Loucy (cell line): ENCODE results near the gene GIT1.

Source experiments
- H2AFZ ChIP-seq: fragments of 200-600 bp; sonication (generic); 2 replicates; pipeline ENCODE4 v1.6.0; 2016; ENCODE audit warnings: antibody characterized with exemption, mild to moderate bottlenecking, low read length, moderate library complexity
- H3F3A ChIP-seq: fragments of 200-600 bp; 2 replicates; pipeline ENCODE4 v1.6.0; 2016; ENCODE audit warnings: antibody characterized with exemption, low read depth, mild to moderate bottlenecking
- H3K27me3 ChIP-seq: fragments of 200-600 bp; sonication (generic); 2 replicates; pipeline ENCODE4 v1.6.1; 2014; ENCODE audit warnings: low read length, mild to moderate bottlenecking; ENCODE audit not compliant: insufficient read depth, poor library complexity, severe bottlenecking
- H3K36me3 ChIP-seq: fragments of 200-600 bp; sonication (generic); 2 replicates; pipeline ENCODE4 v1.6.1; 2016; ENCODE audit warnings: low read length; ENCODE audit not compliant: insufficient read depth
- H3K4me1 ChIP-seq: fragments of 200-600 bp; sonication (generic); 2 replicates; pipeline ENCODE4 v1.5.1; 2014; ENCODE audit warnings: low read length, mild to moderate bottlenecking; ENCODE audit not compliant: insufficient read depth, poor library complexity, severe bottlenecking
- H3K4me2 ChIP-seq: fragments of 200-600 bp; sonication (generic); 2 replicates; pipeline ENCODE4 v1.6.0; 2014; ENCODE audit warnings: antibody characterized with exemption, low read length, low read depth, mild to moderate bottlenecking; ENCODE audit not compliant: poor library complexity, severe bottlenecking
- H3K4me3 ChIP-seq: fragments of 200-600 bp; sonication (generic); 2 replicates; pipeline ENCODE4 v1.5.1; 2014; ENCODE audit warnings: low read length, mild to moderate bottlenecking, mixed read lengths; ENCODE audit not compliant: poor library complexity, severe bottlenecking
- H3K79me2 ChIP-seq: fragments of 200-600 bp; sonication (generic); 2 replicates; pipeline ENCODE4 v1.6.1; 2014; ENCODE audit warnings: low read length; ENCODE audit not compliant: insufficient read depth
- H3K9ac ChIP-seq: fragments of 200-600 bp; sonication (generic); 2 replicates; pipeline ENCODE4 v1.6.0; 2014; ENCODE audit warnings: mild to moderate bottlenecking, low read depth, low read length, moderate library complexity; ENCODE audit not compliant: poor library complexity, severe bottlenecking
- H3K9me2 ChIP-seq: fragments of 200-600 bp; sonication (generic); replicated peaks from 2 replicates; pipeline ENCODE4 v1.6.1; 2016; ENCODE audit warnings: low read depth, low read length, mixed read lengths
- H3K9me3 ChIP-seq: fragments of 200-600 bp; sonication (generic); 2 replicates; pipeline ENCODE4 v1.6.1; 2014; ENCODE audit warnings: mild to moderate bottlenecking, antibody characterized with exemption, low read length, low read depth; ENCODE audit not compliant: insufficient read depth
- H4K20me1 ChIP-seq: fragments of 200-600 bp; sonication (generic); 2 replicates; pipeline ENCODE4 v1.6.0; 2014; ENCODE audit warnings: antibody characterized with exemption, low read length, mild to moderate bottlenecking; ENCODE audit not compliant: insufficient read depth, poor library complexity, severe bottlenecking
- CTCF ChIP-seq: fragments of 200-600 bp; sonication (generic); conservative IDR thresholded peaks from 2 replicates; pipeline ENCODE4 v1.5.1; 2014; ENCODE audit warnings: mild to moderate bottlenecking, antibody characterized with exemption, low read length
- EZH2phosphoT487 ChIP-seq: fragments of 200-600 bp; IDR thresholded peaks from 2 replicates; pipeline ENCODE4 v1.6.1; 2018; ENCODE audit warnings: antibody characterized with exemption, mild to moderate bottlenecking, moderate library complexity, borderline replicate concordance

GIT1 gene

GRCh38 chr17:29608986-29609385, 19.5 kb upstream of the GIT1 start:
- Histone ChIP-seq H3K4me1 (no peaks in the 10 kb centered on the region), H3K9me2 (no peaks in the 10 kb centered on the region), H3F3A (no peaks in the 10 kb centered on the region), H3K4me3 (no peak overlapping the region), H3K4me2 (no peak overlapping the region), H3K9me3 (no peaks in the 10 kb centered on the region), H3K27me3 (no peaks in the 10 kb centered on the region), H2AFZ (no peak overlapping the region), H3K36me3 (no peaks in the 10 kb centered on the region), H3K9ac (no peak overlapping the region), H4K20me1 (no peaks in the 10 kb centered on the region), H3K79me2 (no peaks in the 10 kb centered on the region)
- TF ChIP-seq CTCF (no peak), EZH2phosphoT487 (no peak)

GRCh38 chr17:29607557-29608195, 18.2 kb upstream of the GIT1 start:
- Histone ChIP-seq H4K20me1 (no peaks in the 10 kb centered on the region), H3K79me2 (no peaks in the 10 kb centered on the region), H3F3A (no peaks in the 10 kb centered on the region), H3K9me3 (no peaks in the 10 kb centered on the region), H3K27me3 (no peaks in the 10 kb centered on the region), H3K36me3 (no peaks in the 10 kb centered on the region), H3K4me1 (no peaks in the 10 kb centered on the region), H3K9me2 (no peaks in the 10 kb centered on the region), H3K4me2 (no peak overlapping the region), H3K9ac (no peak overlapping the region), H2AFZ (no peak overlapping the region), H3K4me3 (no peak overlapping the region)
- no peak for TF ChIP-seq CTCF
- no peak for TF ChIP-seq EZH2phosphoT487

- Histone ChIP-seq H4K20me1 (no peaks in the 10 kb centered on the region), H3K4me2 (no peak overlapping the region), H2AFZ (no peak overlapping the region)
These were observed 13.7 kb upstream of the GIT1 start for GRCh38 chr17:29603109-29603674.

More at GRCh38 chr17:29603109-29603674, 13.7 kb upstream of the GIT1 start:
- H3K9ac ChIP-seq: no peak overlapping the region
- H3K79me2 ChIP-seq: no peaks in the 10 kb centered on the region
- H3F3A ChIP-seq: no peaks in the 10 kb centered on the region
- H3K9me2 ChIP-seq: no peaks in the 10 kb centered on the region
- no peaks in the 10 kb centered on the region for H3K27me3 ChIP-seq
- TF ChIP-seq EZH2phosphoT487 (no peak), CTCF (no peak)
- H3K4me1 ChIP-seq: no peaks in the 10 kb centered on the region
- H3K9me3 ChIP-seq: no peaks in the 10 kb centered on the region
- H3K4me3 ChIP-seq: no peak overlapping the region
- no peaks in the 10 kb centered on the region for H3K36me3 ChIP-seq
